Measurements from ENCODE around the gene SHROOM2.

GRCh38 chrX:9845578-9845952, 59.3 kb downstream of the SHROOM2 start:
- no peak for TF ChIP-seq POLR2A (IDR thresholded peaks at IDR 0.05)
- no peak for TF ChIP-seq POLR2AphosphoS5 (IDR thresholded peaks at IDR 0.05)
